Ovary (tissue), 9 donors: Measurements from ENCODE around the gene DMRTC2. TPM values are rescaled to one million over a fixed set of nuclear protein-coding genes. Genes with fewer than 3 reads are reported as not detected.

Experiments used
- DNase-seq, 5 donors: peaks; one replicate each; pipeline ENCODE4 v3.0.0-alpha.2; 2019 to 2020
- H3K27ac ChIP-seq, 2 donors: fragments of 200-600 bp; one replicate each; pipeline versions ENCODE4 v1.5.1 to v1.8.0; 2019 to 2022
- H3K27me3 ChIP-seq: fragments of 200-600 bp; one replicate; pipeline ENCODE4 v1.8.0; 2022
- H3K36me3 ChIP-seq: fragments of 200-600 bp; sonication (generic); one replicate; pipeline ENCODE4 v1.5.1; 2019
- H3K4me1 ChIP-seq: one replicate; pipeline ENCODE4 v1.8.1; 2013; ENCODE audit warnings: mild to moderate bottlenecking, moderate library complexity; ENCODE audit not compliant: insufficient read depth
- H3K4me3 ChIP-seq: fragments of 200-600 bp; sonication (generic); one replicate; pipeline ENCODE4 v1.5.1; 2017
- H3K9me3 ChIP-seq, 2 donors: fragments of 200-600 bp in 1 of 2; sonication (generic) in 1 of 2; one replicate each; pipeline versions ENCODE4 v1.5.1 to v1.8.1; 2013 to 2019; ENCODE audit warnings: mild to moderate bottlenecking in 1 of 2, moderate library complexity in 1 of 2
- EP300 ChIP-seq: sonication (generic); formaldehyde crosslinking; IDR thresholded peaks from one replicate; pipeline ENCODE4 v1.6.1; 2017; ENCODE audit warnings: antibody characterized with exemption
- POLR2A ChIP-seq: fragments of 450-650 bp; IDR thresholded peaks from one replicate; pipeline ENCODE4 v1.6.1; 2017; ENCODE audit warnings: antibody characterized with exemption, mild to moderate bottlenecking, moderate library complexity
- WGBS, 3 donors: extraction: QIAGEN DNeasy Blood & Tissue Kit in 1 of 3; methylation state at CpG; one replicate each; pipeline versions ENCODE4 v1.1.5 to v1.1.7; 2013 to 2017; 5-methylcytosine and 5-hydroxymethylcytosine counted together
- intact Hi-C, 4 donors: fragments of 100-400 bp; cut with DNase I; formaldehyde crosslinking; loops; one replicate each; pipeline versions ENCODE4 v1.11.0 to v1.15.1; 2022 to 2023
- polyA plus RNA-seq, 2 donors: library from polyadenylated mRNA; stranded (reverse); fragments of 200-250 nt in 1 of 2; fragments of 350-450 nt in 1 of 2; fragmentation: Illumina TruSeq in 1 of 2; extraction: RNeasy Lipid Tissue Mini Kit (QIAGEN cat#74804) in 1 of 2; gene quantifications; one replicate each; pipeline ENCODE4 v1.2.3, GENCODE V29; 2013 to 2014
- total RNA-seq, 7 donors: library from RNA; depleted of rRNA in 2 of 7; stranded (reverse); fragments of >200 nt in 2 of 7; fragmentation: NEBNext Ultra II Directional in 3 of 7; extraction: Animal tissue kit (Norgen Biotek cat#: 25700) in 3 of 7; gene quantifications; one replicate each; pipeline versions ENCODE4 v1.1.0 to v1.2.4, GENCODE V29; 2016 to 2023
- TF ChIP-seq, protein P1 (sequence below), 3 donors: fragments of 450-650 bp in 2 of 3; fragments of 200-600 bp in 1 of 3; IDR thresholded peaks; one replicate each; pipeline versions ENCODE4 v1.5.1 to v1.8.0; 2016 to 2022; ENCODE audit warnings: antibody characterized with exemption in 3 of 3, mild to moderate bottlenecking in 1 of 3
- donor health status: DM: no; HTN: no; CAD: no; lungs with moderate emphysema.
- donor health status: DM: no; HTN: no; CAD: no.
- donor health status: Bipolar disorder and iron deficiency.
- donor health status: DM: yes; HTN: yes; CAD: no.
- donor health status: DM: no; HTN: no; CAD: no.
- donor health status: DM: yes; HTN: yes; CAD: no.

DMRTC2 gene
- total and polyA plus RNA-seq, 9 donors, result 0.07 TPM; not detected in 8

DNA sequence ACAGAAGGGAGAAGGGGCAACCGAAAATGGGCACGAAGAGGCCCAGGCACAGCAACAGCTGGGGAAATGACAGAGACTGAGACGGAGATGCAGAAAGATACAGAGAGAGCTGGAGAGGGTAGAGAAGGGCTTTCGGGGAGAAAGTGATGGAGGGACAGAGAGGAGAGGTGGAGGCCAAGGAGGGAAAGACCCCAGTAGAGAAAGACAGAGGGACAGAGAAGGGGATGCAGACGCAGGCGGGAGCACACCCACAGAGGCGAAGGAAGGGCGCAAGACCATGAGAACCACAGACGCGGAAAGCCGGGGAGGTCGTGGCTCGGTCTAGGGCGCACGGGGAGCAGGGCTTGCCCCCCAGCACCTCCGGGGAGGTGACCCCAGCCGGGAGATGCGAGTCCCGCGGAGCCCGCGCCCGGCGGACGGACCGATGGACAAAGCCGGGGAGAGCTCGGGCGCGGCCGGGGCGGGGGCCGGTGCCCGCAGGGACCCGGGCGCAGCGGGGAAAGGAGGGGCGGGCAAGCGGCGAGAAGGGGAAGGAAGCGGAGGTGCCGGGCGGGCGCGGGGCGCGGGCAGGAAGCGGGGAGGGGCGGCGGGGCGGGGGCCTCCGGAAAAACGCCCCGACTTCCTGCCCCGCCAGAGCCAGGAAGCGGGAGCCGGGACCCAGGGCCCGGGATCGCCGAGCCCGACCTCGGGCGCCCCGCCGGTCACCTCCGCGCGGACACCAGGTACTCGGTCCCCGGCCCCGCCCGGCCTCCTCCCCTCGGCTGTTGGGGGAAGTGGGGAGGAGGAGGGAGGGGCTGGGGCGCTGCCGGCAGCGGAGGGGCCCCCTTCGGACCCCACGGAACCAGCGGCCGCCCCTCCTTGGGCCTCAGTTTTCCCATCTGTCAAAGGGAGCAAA lies 38.0 kb downstream of the DMRTC2 start, which contains the start of gene ARHGEF1:
ARHGEF1 (plus strand) TSS at position 617 of the 895 bp plus-strand sequence. CDS start 4,899 bp downstream, outside the sequence.
- peaks cover 6% of the 10 kb centered on the region for H3K4me1 ChIP-seq
- peak within 1 kb of the TSS; percentile 87 for H3K4me3 ChIP-seq
- peak within 1 kb of the TSS; percentile 5 to 76 for H3K27ac ChIP-seq
- intact Hi-C loops, result no loop called here
- H3K27me3 ChIP-seq, result no peaks in the 10 kb centered on the region
- no peaks in the 10 kb centered on the region for H3K36me3 ChIP-seq
- TF ChIP-seq, protein P1, sequence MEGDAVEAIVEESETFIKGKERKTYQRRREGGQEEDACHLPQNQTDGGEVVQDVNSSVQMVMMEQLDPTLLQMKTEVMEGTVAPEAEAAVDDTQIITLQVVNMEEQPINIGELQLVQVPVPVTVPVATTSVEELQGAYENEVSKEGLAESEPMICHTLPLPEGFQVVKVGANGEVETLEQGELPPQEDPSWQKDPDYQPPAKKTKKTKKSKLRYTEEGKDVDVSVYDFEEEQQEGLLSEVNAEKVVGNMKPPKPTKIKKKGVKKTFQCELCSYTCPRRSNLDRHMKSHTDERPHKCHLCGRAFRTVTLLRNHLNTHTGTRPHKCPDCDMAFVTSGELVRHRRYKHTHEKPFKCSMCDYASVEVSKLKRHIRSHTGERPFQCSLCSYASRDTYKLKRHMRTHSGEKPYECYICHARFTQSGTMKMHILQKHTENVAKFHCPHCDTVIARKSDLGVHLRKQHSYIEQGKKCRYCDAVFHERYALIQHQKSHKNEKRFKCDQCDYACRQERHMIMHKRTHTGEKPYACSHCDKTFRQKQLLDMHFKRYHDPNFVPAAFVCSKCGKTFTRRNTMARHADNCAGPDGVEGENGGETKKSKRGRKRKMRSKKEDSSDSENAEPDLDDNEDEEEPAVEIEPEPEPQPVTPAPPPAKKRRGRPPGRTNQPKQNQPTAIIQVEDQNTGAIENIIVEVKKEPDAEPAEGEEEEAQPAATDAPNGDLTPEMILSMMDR (IDR thresholded peaks at IDR 0.05), result no peak
- TF ChIP-seq POLR2A (no peak), EP300 (no peak)
- WGBS, 3 donors, result 2% methylated on average over 54 to 80 of the region's 80 CpGs
- peak; percentile 49 to 72 (median 56) for DNase-seq
- no peaks in the 10 kb centered on the region for H3K9me3 ChIP-seq

DNA sequence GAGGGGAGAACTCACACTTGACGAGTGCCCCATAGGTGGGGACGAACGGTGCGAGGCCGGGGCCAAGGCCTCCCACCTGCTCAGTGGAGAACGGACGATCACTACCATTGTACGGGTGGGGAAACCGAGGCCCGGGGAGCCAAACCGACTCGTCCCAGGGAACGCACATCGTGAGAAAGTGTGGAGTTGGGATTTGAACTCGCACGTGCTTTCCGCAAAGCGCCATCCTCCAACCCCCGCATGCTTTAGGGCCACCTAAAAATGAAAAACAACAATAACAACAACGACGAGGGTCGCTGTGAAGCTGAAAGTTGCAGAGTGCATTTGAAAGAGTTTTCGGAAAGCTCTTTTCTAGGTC lies 38.6 kb downstream of the DMRTC2 start:
- TF ChIP-seq, protein P1 (IDR thresholded peaks at IDR 0.05), result no peak
- no peak for TF ChIP-seq EP300
- no peak for TF ChIP-seq POLR2A
- Histone ChIP-seq H3K36me3 (no peaks in the 10 kb centered on the region), H3K27ac (peak overlapping the region; percentile 5 to 76), H3K9me3 (no peaks in the 10 kb centered on the region), H3K4me3 (peak overlapping the region; percentile 87), H3K27me3 (no peaks in the 10 kb centered on the region), H3K4me1 (peaks cover 6% of the 10 kb centered on the region)
- WGBS, 3 donors, result 0 to 2% (median 1%) methylated on average over 23 of the region's 23 CpGs
- intact Hi-C loops, result no loop called here
- no peak for DNase-seq

DNA sequence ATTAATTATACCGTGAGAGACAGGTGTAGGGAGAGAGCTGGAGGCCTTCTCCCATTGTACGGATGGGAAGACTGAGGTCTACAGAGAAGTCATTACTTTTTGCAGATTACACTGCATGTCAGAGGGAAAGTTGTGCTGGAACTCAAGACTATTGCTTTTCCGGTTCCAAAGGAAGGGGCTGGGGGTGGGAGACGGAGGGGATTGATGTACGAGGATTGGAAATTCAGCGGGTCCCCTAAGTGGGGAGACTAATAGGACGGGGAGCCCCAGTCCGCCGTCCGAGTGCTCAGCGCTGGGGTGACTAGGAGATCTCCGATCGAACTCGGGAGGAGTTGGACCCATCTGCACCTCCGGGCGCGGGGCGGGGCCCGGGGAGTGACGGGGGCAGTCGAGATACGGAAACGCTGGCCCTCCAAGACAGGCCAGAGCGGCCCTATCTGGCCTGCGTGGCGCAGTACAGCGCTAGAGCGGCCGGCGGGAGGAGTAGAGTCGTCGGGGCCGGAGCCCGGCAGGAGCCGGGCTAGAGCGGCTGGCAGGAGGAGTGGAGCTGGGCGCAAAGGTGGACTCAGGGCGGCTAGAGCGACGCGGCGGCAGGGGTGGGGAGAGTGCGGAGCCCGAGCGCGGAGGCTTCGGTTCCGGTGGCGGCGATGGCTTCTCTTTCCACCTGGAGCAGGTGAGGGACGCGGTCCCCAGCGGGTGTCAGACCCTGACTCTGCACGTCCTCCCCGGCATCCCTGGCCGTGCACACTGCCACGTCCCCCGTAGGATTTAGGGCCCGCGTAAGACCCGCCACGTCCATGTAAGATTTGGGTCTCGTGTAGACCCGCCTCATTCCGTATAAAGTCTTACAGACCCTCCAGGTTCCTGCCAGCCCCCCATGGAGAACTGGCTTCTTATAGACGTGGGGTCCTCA lies 39.2 kb downstream of the DMRTC2 start:
- intact Hi-C loops, result no loop called here
- TF ChIP-seq, protein P1 (IDR thresholded peaks at IDR 0.05), result peak in 2 of 3 donors; percentile 18 to 24
- TF ChIP-seq EP300 (no peak), POLR2A (peak; percentile 18)
- no peaks in the 10 kb centered on the region for H3K9me3 ChIP-seq
- H3K27ac ChIP-seq, result no peak overlapping the region
- no peaks in the 10 kb centered on the region for H3K27me3 ChIP-seq
- peak; percentile 92 to 96 (median 93) for DNase-seq
- H3K4me3 ChIP-seq, result peak overlapping the region; percentile 87
- 0 to 1% (median 1%) methylated on average over 52 to 66 of the region's 66 CpGs for WGBS, 3 donors
- H3K4me1 ChIP-seq, result peaks cover 6% of the 10 kb centered on the region
- no peaks in the 10 kb centered on the region for H3K36me3 ChIP-seq
